Cardiac muscle cell (in vitro differentiated cells and primary cell): ENCODE data around the gene WDR37. TPM values are rescaled to one million over a fixed set of nuclear protein-coding genes. Genes with fewer than 3 reads are reported as not detected.

ENCODE experiments used
- DNase-seq, 2 donors: peaks; one replicate each; pipeline versions ENCODE4 v3.0.0 to v3.0.0-alpha.2; 2010 to 2017; ENCODE audit warnings: low read depth in 1 of 2, low spot score in 1 of 2
- H3K27ac ChIP-seq: fragments of 200-600 bp; sonication (generic); 2 replicates; pipeline ENCODE4 v1.5.1; 2016
- H3K27me3 ChIP-seq: fragments of 200-600 bp; sonication (generic); 2 replicates; pipeline ENCODE4 v1.6.0; 2016; ENCODE audit warnings: control low read depth
- H3K36me3 ChIP-seq: fragments of 200-600 bp; sonication (generic); 2 replicates; pipeline ENCODE4 v1.5.1; 2016; ENCODE audit warnings: control low read depth
- H3K4me1 ChIP-seq: fragments of 200-600 bp; sonication (generic); 2 replicates; pipeline ENCODE4 v1.8.1; 2017; ENCODE audit warnings: low read depth, mild to moderate bottlenecking, mixed run types
- H3K4me3 ChIP-seq: fragments of 200-600 bp; sonication (generic); 2 replicates; pipeline ENCODE4 v1.5.1; 2016; ENCODE audit warnings: mild to moderate bottlenecking
- H3K9me3 ChIP-seq: fragments of 200-600 bp; sonication (generic); 2 replicates; pipeline ENCODE4 v1.5.1; 2017; ENCODE audit warnings: low read depth, mild to moderate bottlenecking, control low read depth
- polyA plus RNA-seq: library from polyadenylated mRNA; unstranded; fragments of >200 nt; fragmentation: Nextera tagmentation; extraction: Ambion mirVana; gene quantifications from 2 replicates; pipeline ENCODE4 v1.2.1, GENCODE V29; 2016
- total RNA-seq: library from RNA; depleted of rRNA; stranded (reverse); fragments of >200 nt; gene quantifications from 2 replicates; pipeline ENCODE4 v1.2.3, GENCODE V29; 2016
- TF ChIP-seq, protein P1 (sequence below): IDR thresholded peaks from 2 replicates; pipeline ENCODE4 v1.5.1; 2012; ENCODE audit warnings: low read depth, mild to moderate bottlenecking, low read length

Gene WDR37
- total and polyA plus RNA-seq, 2 experiments from 2014 or later, result 13.0 to 15.7 TPM

DNA sequence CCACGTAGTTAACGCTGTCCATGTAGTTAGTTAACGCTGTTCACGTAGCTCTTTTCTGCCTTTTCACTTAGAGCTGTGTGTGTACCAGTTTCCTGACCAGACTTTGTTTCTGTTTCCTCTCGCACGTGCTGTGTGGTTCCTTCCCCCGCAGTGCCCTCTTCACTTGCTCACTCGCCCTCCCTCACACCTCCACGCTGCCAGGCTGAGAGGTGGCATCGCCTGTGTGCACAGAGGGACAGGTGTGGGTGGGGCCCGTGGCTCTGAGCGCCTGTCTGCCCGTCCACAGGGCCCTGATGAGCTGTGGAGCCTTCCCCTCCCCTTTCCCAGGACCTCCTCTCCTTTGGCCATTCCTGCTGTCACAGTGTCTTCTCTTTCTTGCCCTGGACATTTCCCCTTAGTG, 30.6 kb downstream of the WDR37 start:
- Histone ChIP-seq H3K4me3 (no peak overlapping the region), H3K4me1 (no peaks in the 10 kb centered on the region), H3K27ac (no peak overlapping the region), H3K36me3 (peaks cover 34% of the 10 kb centered on the region), H3K27me3 (no peaks in the 10 kb centered on the region), H3K9me3 (no peaks in the 10 kb centered on the region)
- DNase-seq, result no peak
- TF ChIP-seq, protein P1, sequence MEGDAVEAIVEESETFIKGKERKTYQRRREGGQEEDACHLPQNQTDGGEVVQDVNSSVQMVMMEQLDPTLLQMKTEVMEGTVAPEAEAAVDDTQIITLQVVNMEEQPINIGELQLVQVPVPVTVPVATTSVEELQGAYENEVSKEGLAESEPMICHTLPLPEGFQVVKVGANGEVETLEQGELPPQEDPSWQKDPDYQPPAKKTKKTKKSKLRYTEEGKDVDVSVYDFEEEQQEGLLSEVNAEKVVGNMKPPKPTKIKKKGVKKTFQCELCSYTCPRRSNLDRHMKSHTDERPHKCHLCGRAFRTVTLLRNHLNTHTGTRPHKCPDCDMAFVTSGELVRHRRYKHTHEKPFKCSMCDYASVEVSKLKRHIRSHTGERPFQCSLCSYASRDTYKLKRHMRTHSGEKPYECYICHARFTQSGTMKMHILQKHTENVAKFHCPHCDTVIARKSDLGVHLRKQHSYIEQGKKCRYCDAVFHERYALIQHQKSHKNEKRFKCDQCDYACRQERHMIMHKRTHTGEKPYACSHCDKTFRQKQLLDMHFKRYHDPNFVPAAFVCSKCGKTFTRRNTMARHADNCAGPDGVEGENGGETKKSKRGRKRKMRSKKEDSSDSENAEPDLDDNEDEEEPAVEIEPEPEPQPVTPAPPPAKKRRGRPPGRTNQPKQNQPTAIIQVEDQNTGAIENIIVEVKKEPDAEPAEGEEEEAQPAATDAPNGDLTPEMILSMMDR, result no peak

DNA sequence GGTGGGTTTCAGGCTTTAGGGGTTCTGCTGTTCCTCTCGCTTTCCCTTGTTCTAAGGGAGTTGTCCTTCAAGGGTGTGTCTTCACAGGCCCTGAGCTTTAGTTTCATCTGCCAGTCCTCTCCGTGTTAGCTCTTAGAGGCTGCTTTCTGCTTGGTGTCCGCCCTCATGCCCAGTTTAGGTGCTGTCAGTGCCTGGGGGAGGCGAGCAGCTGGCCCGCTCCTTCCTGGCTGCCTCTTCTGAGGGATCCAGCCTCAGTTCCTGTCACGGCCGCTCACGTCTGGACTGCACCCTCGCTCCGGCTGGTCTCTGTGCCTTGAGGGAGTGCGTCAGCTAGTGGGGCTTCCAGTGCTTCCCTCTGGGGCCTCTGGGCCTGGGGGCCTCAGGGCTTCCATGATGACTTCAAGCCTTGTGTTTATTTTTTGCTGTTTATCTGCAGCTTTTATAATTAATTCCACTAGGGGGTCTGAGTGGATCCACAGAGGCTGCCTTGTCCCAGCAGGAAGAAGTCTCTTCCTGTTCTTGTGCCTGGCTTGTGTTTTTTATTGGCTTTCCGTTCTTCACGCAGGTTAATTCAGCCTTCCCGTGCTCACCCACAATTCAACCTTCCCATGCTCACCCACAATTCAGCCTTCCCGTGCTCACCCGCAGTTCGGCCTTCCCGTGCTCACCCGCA, 33.0 kb downstream of the WDR37 start:
- Histone ChIP-seq H3K27me3 (no peaks in the 10 kb centered on the region), H3K4me3 (no peak overlapping the region), H3K36me3 (peaks cover 33% of the 10 kb centered on the region), H3K27ac (no peak overlapping the region), H3K4me1 (no peaks in the 10 kb centered on the region), H3K9me3 (no peaks in the 10 kb centered on the region)
- TF ChIP-seq, protein P1, result no peak
- DNase-seq, result no peak

DNA sequence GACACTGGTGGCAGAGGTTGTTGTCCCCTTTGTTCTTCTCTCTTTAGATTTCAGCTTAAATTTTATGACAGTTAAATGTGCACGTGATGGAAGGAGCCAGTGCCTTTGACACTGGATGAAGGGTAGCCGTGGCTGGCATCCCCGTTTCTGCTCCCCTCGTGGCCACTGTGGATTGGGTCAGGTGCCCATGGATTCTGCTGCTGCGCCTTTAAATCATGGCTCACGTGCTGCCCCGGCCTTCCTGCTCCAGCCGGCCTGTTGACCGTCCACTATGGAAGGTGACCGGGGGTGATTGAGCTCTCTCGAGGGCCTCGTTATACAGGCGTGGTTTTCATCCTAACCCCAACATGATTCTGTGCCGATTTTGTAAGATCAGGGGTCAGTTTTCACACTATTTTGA, 34.5 kb downstream of the WDR37 start:
- peaks cover 29% of the 10 kb centered on the region for H3K36me3 ChIP-seq
- H3K9me3 ChIP-seq, result no peaks in the 10 kb centered on the region
- TF ChIP-seq, protein P1, result no peak
- no peak for DNase-seq
- no peaks in the 10 kb centered on the region for H3K27me3 ChIP-seq
- H3K4me3 ChIP-seq, result no peak overlapping the region
- no peak overlapping the region for H3K27ac ChIP-seq
- no peaks in the 10 kb centered on the region for H3K4me1 ChIP-seq

DNA sequence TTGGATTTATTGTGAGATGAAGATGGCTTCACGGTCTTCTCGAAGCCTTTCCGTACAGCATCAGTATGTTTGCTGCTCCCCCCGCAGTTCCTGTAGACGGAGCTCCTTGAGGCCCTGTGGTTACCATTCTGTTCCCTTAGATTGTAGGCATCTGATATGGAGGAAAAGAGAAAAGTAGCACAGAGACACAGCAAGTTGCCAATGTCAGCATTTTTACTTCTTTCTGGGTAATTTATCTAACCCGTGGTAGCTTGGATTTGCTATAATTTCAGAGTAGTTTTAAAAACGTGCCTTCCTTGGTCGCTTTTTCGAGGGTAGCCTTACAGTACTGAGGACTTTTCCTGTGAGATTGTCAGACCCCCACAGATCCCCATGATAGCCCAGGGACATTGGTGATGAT, 37.5 kb downstream of the WDR37 start:
- TF ChIP-seq, protein P1, result no peak
- no peak for DNase-seq
- Histone ChIP-seq H3K27ac (no peak overlapping the region), H3K27me3 (no peaks in the 10 kb centered on the region), H3K4me3 (no peak overlapping the region), H3K9me3 (no peaks in the 10 kb centered on the region), H3K36me3 (peaks cover 20% of the 10 kb centered on the region), H3K4me1 (no peaks in the 10 kb centered on the region)

DNA sequence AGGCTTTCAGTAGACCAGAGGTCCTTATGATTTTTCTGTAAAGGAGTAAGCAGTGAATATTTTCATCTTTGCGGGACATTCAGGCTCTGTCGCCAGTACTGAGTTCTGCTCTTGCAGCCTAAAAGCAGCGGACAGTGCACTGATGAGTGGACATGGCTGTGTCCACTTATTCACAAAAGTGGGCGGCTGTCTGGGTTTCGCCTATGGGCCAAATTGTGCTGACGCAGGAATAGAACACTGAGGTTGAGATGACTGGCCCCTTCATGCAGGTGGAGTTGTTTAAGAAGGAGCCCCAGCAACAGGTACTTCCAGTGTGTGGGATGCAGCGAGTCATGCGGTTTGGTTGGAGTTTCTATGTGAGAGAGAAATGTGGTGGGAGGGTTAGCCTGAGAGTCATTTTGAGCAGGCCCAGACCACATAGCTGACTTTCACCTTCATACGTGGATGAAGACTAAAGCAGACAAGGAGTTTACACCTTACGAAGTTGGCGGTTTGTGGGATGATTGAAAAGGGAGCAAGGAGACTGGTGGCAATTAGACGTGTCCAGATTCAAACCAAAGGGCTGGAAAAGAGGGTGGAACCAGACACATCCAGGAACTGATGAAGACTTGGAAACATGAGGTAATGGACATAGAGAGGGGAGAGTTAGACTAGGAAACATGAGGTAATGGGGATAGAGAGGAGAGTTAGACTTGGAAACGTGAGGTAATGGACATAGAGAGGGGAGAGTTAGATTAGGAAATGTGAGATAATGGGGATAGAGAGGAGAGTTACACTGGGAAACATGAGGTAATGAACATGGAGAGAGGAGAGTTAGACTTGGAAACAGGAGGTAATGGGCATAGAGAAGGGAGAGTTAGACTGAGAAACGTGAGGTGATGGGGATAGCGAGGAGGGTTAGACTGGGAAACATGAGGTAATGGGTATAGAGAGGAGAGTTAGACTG, 38.2 kb downstream of the WDR37 start:
- peaks cover 20% of the 10 kb centered on the region for H3K36me3 ChIP-seq
- H3K27ac ChIP-seq, result no peak overlapping the region
- DNase-seq, result no peak
- no peaks in the 10 kb centered on the region for H3K9me3 ChIP-seq
- TF ChIP-seq, protein P1, result no peak
- H3K27me3 ChIP-seq, result no peaks in the 10 kb centered on the region
- no peak overlapping the region for H3K4me3 ChIP-seq
- H3K4me1 ChIP-seq, result no peaks in the 10 kb centered on the region
